BJ (cell line): ENCODE measurements around the gene DENND1A. TPM values are rescaled to one million over a fixed set of nuclear protein-coding genes. Genes with fewer than 3 reads are reported as not detected.

Source experiments
- CTCF ChIA-PET: fragments of 350-600 bp; formaldehyde crosslinking; extraction: SDS; loops from one replicate; lab custom pipeline; 2021; ENCODE audit warnings: antibody characterized with exemption, inconsistent platforms; lab: Yijun Ruan, JAX
- POLR2A ChIA-PET: fragments of 300-600 bp; sonication (Branson Sonifier 250); formaldehyde crosslinking; extraction: SDS; loops from one replicate; lab custom pipeline; 2021; ENCODE audit warnings: antibody characterized with exemption; lab: Charles Lee
- DNase-seq: peaks from one replicate; pipeline ENCODE4 v3.0.0-alpha.2; 2011; ENCODE audit warnings: low read depth
- H3K27me3 ChIP-seq: 2 replicates; pipeline ENCODE4 v1.6.0; 2011; ENCODE audit warnings: low read length; ENCODE audit not compliant: control insufficient read depth, insufficient read depth
- H3K36me3 ChIP-seq: 2 replicates; pipeline ENCODE4 v1.5.1; 2011; ENCODE audit warnings: low read length; ENCODE audit not compliant: control insufficient read depth, insufficient read depth
- H3K4me3 ChIP-seq: 2 replicates; pipeline ENCODE4 v1.5.1; 2011; ENCODE audit warnings: low read depth, mild to moderate bottlenecking, control low read depth, low read length
- polyA plus RNA-seq: library from polyadenylated mRNA; depleted of rRNA; stranded (reverse); fragments of >200 nt; gene quantifications from 2 replicates; pipeline ENCODE4 v1.2.3, GENCODE V29; 2011
- TF ChIP-seq, protein P1 (sequence below): IDR thresholded peaks from 2 replicates; pipeline ENCODE4 v1.5.1; 2011; ENCODE audit warnings: low read depth, mild to moderate bottlenecking, control low read depth, inconsistent platforms, low read length, moderate library complexity; ENCODE audit not compliant: insufficient read depth

DENND1A gene
- polyA plus RNA-seq, 1 experiment: 24.0 TPM

DNA sequence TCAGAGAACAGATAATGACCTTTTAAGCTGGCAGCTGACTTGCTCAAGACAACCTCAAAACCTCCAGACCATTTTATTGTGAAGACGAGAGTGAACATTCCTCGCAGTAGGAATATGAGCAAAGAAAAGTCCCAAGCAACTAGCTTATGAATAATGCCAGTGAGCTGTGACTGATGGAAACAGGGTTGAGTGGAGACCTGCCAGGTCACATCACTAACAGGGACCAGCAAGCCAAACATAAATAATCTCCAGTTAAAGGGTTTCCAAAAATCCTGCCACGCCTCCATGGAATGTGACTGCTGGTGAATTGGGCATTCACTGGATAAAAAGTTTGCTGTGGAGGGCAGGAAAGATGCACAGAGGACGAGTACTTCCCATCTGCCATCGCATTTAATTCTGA is 388.5 kb downstream of the DENND1A start:
- ChIA-PET CTCF (interaction anchor here (7.6 kb wide), 1 partner anchor 499 kb away, joined by 95 read pairs; no protein-coding TSS in a partner anchor), POLR2A (no interaction called here)
- Histone ChIP-seq H3K36me3 (no peaks in the 10 kb centered on the region), H3K27me3 (no peaks in the 10 kb centered on the region), H3K4me3 (no peak overlapping the region)
- TF ChIP-seq, protein P1, sequence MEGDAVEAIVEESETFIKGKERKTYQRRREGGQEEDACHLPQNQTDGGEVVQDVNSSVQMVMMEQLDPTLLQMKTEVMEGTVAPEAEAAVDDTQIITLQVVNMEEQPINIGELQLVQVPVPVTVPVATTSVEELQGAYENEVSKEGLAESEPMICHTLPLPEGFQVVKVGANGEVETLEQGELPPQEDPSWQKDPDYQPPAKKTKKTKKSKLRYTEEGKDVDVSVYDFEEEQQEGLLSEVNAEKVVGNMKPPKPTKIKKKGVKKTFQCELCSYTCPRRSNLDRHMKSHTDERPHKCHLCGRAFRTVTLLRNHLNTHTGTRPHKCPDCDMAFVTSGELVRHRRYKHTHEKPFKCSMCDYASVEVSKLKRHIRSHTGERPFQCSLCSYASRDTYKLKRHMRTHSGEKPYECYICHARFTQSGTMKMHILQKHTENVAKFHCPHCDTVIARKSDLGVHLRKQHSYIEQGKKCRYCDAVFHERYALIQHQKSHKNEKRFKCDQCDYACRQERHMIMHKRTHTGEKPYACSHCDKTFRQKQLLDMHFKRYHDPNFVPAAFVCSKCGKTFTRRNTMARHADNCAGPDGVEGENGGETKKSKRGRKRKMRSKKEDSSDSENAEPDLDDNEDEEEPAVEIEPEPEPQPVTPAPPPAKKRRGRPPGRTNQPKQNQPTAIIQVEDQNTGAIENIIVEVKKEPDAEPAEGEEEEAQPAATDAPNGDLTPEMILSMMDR: no peak
- no peak for DNase-seq

DNA sequence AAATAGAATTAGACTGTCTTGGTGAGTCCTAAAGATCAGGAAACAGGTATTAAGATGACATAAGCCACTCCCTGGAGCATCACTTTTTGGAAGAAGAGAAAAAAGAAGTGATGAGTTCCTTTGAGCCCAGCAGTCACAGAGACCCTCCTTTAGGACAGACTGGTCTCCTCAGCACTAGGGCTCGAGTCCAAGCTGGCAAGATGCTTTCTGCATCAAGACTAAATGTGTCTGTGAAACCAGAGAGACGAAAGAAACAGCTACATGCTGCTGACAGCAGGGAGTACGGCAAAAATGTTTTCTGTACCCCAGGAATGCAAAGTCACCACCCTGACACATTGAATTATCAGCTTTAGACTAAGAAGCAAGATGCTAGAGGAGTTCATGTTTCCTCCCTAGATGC is 389.5 kb downstream of the DENND1A start:
- POLR2A ChIA-PET: no interaction called here
- CTCF ChIA-PET: interaction anchor here (0.7 to 1.1 kb wide), 4 partner anchors 21 to 515 kb away, joined by 3 to 4 read pairs (median 3); no protein-coding TSS in a partner anchor
- no peak overlapping the region for H3K4me3 ChIP-seq
- TF ChIP-seq, protein P1: no peak
- H3K36me3 ChIP-seq: no peaks in the 10 kb centered on the region
- no peak for DNase-seq
- H3K27me3 ChIP-seq: no peaks in the 10 kb centered on the region

DNA sequence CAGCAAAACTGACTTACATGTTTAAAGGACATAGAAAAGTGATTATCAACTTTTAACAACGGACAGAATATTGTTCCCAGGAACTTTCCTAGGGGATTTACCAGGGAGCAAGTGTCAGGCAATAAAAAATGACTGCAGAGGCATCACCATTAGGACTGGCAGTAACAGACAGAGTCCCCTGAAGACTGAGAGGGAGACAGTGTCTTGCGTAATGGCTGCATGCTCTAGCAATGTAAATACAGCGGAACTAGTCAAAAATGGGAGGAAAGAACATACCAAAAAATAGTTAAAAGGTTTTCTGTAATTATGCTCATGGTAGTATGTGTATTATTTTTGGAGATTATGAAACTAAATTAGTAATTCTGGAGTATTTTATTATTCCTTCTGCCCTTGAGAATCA is 392.1 kb downstream of the DENND1A start:
- no peak for DNase-seq
- TF ChIP-seq, protein P1: no peak

GRCh38 chr9:123536455-123536868 is 393.5 kb downstream of the DENND1A start:
- Histone ChIP-seq H3K36me3 (no peaks in the 10 kb centered on the region), H3K4me3 (no peak overlapping the region), H3K27me3 (no peaks in the 10 kb centered on the region)
- CTCF ChIA-PET: interaction anchor here (0.6 to 2.0 kb wide), 2 partner anchors 504 to 587 kb away, joined by 3 to 6 read pairs; no protein-coding TSS in a partner anchor
- POLR2A ChIA-PET: no interaction called here
- TF ChIP-seq, protein P1: no peak
- DNase-seq: no peak

More for the DNA sequence above, 392.1 kb downstream of the DENND1A start:
- ChIA-PET CTCF (no interaction called here), POLR2A (no interaction called here)
- H3K27me3 ChIP-seq: no peaks in the 10 kb centered on the region
- H3K4me3 ChIP-seq: no peak overlapping the region
- no peaks in the 10 kb centered on the region for H3K36me3 ChIP-seq

- no peak for DNase-seq
- TF ChIP-seq, protein P1: no peak
- no peak overlapping the region for H3K4me3 ChIP-seq
- ChIA-PET POLR2A (no interaction called here), CTCF (interaction anchor here (0.9 kb wide), 1 partner anchor 506 kb away, joined by 5 read pairs; no protein-coding TSS in a partner anchor)
- H3K36me3 ChIP-seq: no peaks in the 10 kb centered on the region
- no peaks in the 10 kb centered on the region for H3K27me3 ChIP-seq
Measured at GRCh38 chr9:123534336-123534735, 395.6 kb downstream of the DENND1A start.
